ENCODE measurements around the gene MOB1B.
"Not testable (repeated sequence)": the region's sequence is repeated elsewhere in the genome, so short reads cannot be mapped to it uniquely, and the experiment has no call there.

MOB1B gene

DNA sequence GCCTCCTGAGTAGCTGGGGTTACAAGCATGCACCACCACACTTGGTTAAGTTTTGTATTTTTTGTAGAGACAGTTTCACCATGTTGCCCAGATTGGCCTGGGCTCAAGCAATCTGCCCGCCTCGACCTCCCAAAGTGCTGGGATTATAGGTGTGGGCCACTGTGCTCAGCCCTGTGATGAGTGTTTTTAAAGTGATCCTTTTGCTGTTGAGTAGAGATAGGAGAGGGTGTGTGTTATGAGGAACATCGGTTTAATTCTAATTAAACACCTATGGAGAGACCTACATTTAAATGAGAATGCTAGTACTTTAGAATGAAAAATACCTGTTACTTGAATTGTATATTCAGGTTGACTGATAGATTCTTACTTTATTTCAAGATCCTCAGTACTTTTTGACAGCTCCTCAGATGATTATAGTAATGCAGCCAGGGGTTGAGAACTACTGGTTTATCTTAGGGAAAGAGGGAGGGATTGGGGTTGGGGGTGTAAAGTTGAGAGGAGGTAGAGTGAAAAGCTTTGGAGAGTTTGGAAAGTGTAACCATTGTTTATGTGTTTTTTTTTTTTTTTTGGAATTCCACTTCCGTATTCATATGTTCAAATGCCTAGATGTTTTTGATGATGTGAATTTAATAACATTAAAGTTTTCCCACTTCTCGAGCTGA lies 54.5 kb downstream of the MOB1B start:
- DNase-seq (ENCODE audit: low spot score), result no peak

DNA sequence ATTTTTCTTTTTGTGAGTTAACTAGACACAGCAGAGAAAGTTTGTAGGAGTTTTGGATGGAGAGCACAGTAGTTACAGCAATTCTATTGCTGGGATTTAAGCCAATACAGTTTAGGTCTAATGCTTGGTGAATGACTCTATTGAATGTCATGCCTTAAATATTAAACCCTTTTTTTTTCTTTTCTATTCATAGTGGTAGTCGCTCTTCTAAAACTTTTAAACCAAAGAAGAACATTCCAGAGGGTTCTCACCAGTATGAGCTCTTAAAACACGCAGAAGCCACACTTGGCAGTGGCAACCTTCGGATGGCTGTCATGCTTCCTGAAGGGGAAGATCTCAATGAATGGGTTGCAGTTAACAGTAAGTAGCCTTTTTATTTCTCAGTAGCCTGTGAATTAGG lies 56.5 kb downstream of the MOB1B start:
- DNase-seq (ENCODE audit: low spot score), result peak; percentile 90

DNA sequence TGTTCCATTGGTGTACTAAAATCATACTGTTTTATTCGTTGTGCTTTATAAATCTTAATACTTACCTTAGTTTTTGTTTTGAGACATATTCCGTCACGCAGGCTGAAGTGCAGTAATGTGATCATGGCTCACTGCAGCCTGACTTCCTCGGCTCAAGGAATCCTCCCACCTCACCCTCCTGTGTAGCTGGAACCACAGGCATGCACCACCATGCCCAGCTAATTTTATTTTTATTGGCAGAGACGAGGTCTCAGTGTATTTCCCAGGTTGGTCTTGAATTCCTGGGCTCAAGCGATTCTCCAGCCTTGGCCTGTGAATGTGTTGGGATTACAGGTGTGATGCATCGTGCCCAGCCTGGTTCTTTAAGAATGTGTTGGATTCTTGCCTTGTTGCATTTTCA lies 66.9 kb downstream of the MOB1B start:
- DNase-seq (ENCODE audit: low spot score), result no peak

DNA sequence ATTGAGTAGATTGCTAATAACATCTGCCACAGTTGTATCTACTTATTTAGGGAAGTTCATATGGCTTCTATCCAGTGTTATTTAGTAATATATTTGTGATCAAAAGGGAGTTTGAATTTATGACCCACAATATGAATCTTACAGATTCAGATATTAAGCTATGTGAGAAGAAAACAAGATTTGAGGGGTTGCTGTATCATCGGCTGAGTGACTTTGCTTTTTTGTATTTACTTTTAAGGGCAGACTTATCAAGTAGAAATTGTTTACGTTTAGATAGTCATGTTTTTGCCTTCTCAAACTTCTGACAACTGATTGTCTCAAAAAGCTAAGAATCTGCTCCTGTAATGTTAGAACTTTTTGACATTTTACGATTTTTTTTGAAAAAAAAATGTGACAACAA lies 74.1 kb downstream of the MOB1B start:
- DNase-seq (ENCODE audit: low spot score), result no peak

DNA sequence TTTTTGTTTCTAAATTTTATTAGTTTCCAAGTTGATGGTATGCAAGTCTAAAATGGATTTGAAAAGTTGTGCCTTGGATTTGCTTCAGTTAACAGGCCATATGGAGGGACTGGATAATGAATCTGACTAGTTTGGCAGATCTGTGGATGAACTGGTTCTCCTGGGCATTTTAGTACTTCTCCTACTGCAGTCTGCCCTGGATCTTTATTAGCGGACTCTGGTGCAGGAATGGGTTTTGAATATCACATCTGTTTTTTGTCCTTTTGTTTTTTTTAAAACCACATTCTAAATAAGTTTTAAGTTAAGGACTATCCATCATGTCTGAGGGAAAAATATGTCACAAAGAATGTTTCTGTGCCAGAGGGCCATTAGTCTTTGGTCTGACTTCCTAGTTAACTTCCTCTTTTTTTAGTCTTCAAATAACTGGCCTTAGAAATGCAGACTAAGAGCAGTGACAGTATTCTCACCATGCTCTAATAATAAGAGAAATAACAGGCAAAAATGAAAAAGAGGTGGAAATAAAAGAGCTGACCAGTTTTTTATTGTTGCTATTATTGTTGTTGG lies 77.4 kb downstream of the MOB1B start:
- no peak for DNase-seq (ENCODE audit: low spot score)

DNA sequence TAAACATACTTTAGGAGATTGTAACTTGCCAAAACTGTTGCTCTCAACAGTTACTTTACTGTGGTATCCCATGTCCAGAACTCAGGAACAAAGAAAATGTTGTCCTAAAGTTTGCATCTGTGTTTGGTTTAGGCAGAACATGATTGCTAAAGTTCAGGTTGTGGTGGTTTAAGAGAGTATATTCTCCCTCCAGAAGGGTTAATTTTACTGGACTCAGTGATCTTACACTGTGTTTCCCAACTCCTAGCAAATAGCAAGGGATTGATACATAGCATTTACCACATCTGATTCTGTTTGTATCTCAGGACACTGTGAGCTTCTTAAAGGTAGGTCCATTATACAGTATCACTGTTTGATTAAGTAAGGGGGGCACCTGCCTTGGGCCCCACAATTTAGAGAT lies 78.0 kb downstream of the MOB1B start:
- DNase-seq (ENCODE audit: low spot score), result no peak

DNA sequence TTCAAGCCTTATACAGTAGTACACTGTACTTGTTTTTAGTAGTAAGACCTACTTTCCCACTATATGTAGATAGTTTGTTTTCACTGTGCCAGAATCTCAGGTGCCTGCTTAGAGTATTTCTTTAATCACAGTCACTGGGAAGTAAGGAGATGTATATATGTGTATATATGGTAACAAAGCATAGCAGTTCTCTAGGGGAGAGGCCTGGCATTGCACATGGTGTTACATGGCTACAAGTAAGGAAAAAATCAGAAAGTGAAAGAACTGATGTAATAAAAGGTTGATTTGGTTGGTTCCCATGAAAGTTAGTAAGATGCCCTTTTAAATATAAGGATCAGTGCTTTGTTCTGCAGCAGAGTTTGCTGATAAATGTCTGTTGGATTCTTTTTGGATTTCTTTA lies 81.9 kb downstream of the MOB1B start:
- no peak for DNase-seq (ENCODE audit: low spot score)

DNA sequence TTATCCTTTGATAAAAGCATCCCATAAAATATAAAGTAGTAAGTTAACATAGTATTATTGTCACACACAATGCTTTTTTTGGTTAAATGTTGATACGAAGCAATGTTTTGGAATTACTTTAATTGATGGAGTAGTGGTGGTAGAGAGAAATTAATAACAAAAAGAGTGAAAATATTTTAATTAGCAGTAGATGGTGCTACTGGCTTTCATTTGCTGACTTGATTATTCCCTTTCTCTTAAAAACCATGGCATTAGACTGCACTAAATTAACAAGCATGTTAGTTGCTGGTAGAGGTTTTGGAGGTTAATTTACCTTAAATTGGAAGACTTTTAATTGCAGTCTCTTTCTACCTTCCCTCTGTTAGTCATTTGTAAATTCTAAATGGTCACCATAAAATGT lies 82.4 kb downstream of the MOB1B start:
- no peak for DNase-seq (ENCODE audit: low spot score)

DNA sequence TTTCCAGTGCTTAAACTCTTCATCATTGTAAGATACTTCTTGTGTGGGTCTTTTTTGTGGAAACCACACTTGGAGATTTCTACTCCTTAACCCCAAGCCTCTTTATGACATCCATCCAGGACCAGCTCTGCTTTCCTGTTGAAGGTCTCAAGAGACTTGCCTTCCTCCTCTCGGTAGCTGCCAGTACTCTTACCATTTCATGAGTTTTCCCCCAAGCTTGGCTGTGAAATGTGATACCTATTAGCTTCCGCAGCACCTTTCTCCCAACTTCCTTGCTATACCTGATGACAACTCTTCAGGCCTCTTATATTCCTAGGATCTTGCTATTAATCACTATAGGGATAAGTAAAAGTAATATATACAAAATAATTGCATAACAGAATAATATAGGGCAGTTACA lies 89.4 kb downstream of the MOB1B start:
- no peak for DNase-seq (ENCODE audit: low spot score)

DNA sequence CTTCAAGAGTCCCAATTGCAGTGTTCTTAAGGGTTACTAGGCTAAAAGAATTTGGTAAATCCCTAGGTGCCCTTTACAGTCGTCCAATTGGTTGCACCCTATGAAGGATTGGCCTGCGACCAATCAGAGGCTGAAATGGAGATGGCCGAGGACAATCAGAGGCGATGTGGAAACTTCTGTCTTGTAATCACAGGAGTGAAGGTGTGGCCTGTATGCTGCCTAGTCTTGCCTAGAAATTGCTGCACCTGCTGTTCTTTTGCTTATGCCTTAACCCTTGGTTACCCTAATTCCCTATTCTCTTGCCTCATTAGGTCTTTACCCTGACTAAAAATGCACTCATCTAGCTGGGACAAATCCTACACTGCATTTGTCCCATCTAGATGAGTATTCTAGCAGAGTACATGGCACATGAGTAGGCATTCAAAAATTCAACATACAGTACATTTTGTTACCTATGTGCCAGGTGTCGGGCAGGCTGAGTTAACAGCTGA lies 90.3 kb downstream of the MOB1B start:
- no peak for DNase-seq (ENCODE audit: low spot score)

DNA sequence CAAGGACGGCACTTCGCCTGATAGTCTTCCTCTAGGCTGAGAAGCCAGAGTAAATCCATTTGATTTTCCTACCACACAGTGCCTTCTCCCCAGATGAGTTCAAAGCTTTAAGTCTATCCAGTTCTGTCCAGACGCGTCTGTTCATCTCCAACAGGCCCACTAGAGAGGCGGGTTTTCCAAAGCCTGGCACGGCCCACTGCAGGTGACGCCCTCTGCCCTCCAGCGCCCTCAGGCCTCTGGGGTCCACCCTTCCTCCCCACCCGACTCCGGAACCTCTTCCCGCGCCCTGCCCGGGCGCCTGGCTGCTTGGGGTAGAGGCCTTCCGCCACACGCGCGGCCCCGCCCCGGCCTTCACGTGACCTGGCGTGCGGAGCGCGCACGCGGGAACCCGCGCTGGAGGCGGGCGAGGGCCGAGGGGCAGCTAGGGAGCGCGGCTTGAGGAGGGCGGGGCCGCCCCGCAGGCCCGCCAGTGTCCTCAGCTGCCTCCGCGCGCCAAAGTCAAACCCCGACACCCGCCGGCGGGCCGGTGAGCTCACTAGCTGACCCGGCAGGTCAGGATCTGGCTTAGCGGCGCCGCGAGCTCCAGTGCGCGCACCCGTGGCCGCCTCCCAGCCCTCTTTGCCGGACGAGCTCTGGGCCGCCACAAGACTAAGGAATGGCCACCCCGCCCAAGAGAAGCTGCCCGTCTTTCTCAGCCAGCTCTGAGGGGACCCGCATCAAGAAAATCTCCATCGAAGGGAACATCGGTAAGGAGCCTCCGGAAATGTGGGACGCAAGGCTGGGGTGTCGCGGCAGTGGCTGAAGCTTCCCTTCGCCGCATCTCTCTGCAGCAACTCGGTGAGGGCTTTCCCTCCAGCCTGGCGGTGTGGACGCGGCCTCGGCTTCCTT lies 91.3 kb downstream of the MOB1B start, which contains the start of gene DCK:
Gene DCK, plus strand, starts transcription at position 469 of the 888 bp plus-strand sequence. Its CDS starts 187 bp downstream, at position 656.
- peak; percentile 85 for DNase-seq (ENCODE audit: low spot score)

DNA sequence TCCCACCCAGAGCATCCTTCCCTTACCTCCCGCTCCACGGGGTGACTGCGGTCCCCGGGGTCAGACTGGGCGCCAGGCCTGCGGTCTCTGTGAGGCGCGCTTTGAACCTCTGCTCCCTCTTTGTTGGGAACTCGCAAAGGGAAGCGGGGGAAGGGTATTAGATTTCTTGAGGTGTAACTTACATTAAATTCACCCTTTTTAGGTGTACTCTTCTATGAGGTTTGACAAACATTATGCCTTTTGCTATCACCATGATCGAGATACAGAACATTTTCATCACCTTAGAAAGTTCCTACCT lies 91.8 kb downstream of the MOB1B start:
- DNase-seq (ENCODE audit: low spot score), result peak; percentile 13

DNA sequence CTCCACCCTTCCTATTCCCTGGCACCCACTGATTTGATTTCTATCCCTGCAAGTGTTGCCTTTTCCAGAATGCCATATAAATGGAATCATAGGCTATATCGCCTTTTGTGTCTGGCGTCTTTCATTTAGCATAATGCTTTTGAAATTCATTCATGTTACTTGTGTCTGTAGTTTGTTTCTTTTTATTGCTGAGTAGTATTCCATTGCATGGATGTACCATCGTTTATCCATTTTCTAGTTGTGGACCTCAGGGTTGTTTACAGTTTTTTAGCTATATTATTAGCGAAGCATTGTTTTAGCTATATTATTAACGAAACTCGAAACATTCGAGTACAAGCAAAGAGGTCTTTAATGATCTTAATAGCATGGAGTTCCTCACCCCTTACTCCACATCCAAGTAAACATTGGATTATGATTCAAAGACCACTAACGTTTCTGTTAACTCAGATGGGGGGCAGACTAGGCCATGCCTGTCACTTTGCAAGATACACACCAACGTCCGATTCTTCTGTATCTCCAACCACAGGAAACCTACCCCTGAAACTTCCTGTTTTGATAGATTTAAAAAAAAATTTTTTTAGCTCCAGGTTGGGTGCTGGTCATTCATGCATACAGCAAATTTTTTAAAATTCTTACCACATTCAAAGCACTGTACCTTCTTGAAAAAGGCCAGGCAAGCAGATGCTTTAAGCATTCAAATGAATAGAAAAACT lies 92.4 kb downstream of the MOB1B start:
- no peak for DNase-seq (ENCODE audit: low spot score)

DNA sequence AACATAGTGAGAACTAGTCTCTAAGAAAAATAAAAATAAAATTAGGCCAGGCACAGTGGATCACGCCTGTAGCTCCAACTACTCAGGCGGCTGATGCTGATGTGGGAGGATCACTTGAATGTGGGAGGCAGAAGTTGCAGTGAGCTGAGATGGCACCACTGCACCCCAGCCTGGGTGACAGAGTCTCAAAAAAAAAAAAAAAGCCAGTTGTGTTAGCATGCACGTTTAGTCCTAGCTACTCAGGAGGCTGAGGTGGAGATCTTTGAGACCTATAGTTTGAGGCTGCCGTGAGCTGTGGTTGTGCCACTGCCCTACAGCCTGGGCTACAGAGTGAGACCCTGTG lies 93.8 kb downstream of the MOB1B start:
- DNase-seq (ENCODE audit: low spot score), result no peak

DNA sequence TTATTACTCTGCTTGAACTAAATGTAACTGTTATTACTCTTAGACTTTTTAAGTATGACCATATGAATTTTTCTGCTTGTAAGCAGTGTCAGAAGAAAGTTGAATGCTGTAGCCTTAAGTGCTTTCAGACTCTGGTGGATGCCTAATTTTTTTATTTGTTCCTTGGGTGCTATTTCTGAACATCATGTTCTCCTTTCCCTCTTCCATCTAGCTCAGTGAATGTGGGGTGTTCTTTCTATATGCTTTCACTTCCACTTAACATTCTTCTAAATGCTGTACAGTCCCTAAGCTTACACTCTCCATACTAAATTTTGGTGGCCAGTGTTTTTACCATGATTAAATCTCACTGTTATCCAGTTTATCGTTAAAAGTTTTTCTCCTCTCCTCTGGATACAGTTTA lies 94.9 kb downstream of the MOB1B start:
- no peak for DNase-seq (ENCODE audit: low spot score)

DNA sequence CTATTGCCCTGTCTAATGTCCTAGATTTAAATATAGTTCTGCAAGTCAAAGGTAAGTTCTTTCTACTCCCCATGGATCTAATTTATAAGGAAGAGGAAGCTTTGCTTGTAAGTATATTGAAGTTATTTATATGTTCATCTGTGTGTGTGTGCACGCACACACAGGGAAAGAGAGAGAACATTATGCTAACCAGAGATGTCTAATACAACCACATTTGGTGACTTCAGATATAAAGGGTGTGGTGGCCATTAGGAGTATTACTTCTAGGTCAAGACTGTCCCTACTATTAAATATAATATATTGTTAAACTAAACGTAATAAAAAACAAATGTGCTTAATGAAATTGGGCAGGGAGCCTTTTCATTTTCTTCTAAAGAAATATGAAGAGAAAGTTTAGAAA lies 95.4 kb downstream of the MOB1B start:
- no peak for DNase-seq (ENCODE audit: low spot score)

DNA sequence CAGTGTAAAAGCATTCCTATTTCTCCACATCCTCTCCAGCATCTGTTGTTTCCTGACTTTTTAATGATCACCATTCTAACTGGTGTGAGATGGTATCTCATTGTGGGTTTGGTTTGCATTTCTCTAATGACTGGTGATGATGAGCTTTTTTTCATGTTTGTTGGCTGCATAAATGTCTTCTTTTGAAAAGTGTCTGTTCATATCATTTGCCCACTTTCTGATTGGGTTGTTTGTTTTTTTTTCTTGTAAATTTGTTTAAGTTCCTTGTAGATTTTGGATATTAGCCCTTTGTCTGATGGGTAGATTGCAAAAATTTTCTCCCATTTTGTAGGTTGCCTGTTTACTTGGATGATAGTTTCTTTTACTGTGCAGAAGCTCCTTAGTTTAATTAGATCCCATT lies 97.5 kb downstream of the MOB1B start:
- not testable (repeated sequence) for DNase-seq (ENCODE audit: low spot score)

DNA sequence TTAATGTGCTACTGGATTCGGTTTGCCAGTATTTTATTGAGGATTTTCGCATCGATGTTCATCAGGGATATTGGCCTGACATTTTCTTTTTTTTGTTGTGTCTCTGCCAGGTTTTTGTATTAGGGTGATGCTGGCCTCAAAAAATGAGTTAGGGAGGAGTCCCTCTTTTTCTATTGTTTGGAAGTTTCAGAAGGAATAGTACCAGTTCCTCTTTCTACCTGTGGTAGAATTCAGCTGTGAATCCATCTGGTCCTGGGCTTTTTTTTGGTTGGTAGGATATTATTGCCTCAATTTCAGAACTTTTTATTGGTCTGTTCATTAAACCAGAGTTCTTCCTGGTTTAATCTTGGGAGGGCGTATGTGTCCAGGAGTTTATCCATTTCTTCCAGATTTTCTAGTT lies 99.2 kb downstream of the MOB1B start:
- DNase-seq (ENCODE audit: low spot score), result not testable (repeated sequence)

DNA sequence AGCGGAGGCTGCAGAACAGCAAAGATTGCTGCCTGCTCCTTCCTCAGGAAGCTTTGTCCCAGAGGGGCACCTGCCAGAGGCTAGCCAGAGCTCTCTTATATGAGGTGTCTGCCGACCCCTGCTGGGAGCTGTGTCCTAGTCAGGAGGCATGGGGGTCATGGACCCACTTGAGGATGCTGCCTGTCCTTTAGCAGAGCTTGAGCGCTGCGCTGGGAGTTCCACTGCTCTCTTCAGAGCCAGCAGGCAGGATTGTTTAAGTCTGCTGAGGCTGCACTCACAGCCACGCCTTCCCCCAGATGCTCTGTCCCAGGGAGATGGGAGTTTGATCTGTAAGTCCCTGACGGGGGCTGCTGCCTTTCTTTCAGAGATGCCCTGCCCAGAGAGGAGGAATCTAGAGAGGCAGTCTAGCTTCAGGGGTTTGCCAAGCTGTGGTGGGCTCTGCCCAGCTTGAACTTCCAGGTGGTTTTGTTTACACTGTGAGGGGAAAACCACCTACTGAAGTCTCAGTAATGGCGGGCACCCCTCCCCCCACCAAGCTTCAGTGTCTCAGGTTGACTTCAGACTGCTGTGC lies 102.2 kb downstream of the MOB1B start:
- no peak for DNase-seq (ENCODE audit: low spot score)

DNA sequence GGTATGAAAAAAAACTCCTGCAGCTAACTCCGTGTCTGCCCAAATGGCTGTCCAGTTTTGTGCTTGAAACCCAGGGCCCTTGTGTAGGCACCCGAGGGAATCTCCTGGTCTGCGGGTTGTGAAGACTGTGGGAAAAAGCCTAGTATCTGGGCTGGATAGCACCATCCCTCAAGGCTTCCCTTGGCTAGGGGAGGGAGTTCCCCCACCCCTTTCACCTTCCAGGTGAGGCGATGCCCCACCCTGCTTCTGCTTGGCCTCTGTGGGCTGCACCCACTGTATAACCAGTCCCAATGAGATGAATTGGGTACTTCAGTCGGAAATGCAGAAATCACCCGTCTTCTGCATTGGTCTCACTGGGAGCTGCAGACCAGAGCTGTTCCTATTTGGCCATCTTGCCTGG lies 102.9 kb downstream of the MOB1B start:
- DNase-seq (ENCODE audit: low spot score), result not testable (repeated sequence)

DNA sequence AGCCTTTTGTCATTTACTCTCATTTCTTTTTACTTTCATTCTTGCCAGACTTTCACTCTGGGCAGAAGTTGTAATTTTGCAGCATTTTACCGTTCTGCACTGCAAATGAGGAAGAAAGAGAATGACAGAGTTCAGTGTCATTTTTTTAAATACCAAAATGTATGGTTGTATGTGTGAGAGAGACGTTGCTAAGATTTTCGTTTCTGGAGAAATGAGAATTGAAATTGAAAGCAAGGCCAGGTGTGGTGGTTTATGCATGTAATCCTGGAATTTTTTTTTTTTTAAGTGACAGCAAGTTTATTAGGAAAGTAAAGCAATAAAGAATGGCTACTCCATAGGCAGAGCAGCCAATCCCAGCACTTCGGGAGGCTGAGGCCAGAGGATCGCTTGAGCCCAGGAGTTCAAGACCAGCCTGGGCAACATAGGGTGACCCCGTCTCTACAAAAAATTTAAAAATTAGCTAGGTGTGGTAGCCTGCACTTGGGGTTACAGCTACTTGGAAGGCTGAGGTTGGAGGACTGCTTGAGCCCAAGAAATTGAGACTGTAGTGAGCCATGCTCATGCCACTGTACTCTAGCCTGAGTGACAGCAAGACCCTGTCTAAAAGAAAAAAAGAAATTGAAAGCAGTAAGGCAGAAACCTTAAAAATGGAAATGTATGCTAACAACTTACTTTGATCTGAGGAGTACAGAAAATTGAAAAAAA lies 104.2 kb downstream of the MOB1B start:
- DNase-seq (ENCODE audit: low spot score), result no peak

DNA sequence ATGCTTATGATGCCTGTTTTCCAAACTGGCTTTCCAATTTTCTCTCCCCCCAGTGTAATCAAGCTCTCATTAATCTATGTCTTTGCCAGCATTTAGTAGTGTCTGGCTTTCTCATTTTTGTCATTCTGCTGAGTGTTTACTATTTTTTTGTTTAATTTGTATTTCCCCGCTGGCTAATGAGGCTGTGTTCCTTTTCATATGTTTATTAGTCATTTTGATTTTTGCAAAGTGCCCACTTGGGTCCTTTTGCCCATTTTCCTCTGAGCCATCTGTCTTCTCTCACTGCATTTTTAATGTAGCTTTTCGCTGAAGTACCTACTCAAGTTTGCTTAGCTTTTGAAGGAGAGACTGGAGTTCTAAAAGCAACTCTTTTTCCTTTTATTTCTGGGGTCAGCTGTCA lies 106.0 kb downstream of the MOB1B start:
- DNase-seq (ENCODE audit: low spot score), result no peak

Data from COLO829 (cell line).